GM19351 (cell line): ENCODE results near the gene DBH.

ENCODE experiments used
- ATAC-seq: cut with Tn5 transposase; IDR thresholded peaks from one replicate; pipeline ENCODE4 v1.9.1; 2021; ENCODE audit warnings: mild to moderate bottlenecking, moderate library complexity; ENCODE audit not compliant: unreplicated experiment

Gene DBH

DNA sequence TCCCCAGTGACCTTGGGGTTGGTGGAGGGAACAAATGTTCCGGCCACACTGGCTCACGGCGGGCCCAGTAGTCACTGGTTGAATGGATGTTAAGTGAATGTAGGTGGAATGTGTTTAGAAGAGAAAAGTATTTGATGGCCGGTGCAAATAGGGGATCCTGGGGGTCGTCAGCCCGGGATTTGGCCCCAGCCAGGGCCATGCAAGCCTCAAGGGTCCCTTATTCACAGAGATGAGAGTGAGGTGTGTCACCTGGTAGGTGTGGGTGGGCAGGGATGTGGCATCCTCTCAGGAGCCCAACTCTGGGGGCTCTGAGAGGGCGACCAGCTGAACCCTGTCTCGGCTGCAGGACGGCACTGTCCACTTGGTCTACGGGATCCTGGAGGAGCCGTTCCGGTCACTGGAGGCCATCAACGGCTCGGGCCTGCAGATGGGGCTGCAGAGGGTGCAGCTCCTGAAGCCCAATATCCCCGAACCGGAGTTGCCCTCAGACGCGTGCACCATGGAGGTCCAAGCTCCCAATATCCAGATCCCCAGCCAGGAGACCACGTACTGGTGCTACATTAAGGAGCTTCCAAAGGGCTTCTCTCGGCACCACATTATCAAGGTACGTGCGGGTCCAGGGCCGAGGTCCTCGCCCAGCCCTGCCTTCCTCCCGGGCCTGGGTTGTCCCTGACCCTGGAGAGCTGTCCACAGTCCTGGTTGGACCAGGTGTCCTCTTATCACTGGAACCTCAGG lies 5.9 kb downstream of the DBH start:
- no peak for ATAC-seq

DNA sequence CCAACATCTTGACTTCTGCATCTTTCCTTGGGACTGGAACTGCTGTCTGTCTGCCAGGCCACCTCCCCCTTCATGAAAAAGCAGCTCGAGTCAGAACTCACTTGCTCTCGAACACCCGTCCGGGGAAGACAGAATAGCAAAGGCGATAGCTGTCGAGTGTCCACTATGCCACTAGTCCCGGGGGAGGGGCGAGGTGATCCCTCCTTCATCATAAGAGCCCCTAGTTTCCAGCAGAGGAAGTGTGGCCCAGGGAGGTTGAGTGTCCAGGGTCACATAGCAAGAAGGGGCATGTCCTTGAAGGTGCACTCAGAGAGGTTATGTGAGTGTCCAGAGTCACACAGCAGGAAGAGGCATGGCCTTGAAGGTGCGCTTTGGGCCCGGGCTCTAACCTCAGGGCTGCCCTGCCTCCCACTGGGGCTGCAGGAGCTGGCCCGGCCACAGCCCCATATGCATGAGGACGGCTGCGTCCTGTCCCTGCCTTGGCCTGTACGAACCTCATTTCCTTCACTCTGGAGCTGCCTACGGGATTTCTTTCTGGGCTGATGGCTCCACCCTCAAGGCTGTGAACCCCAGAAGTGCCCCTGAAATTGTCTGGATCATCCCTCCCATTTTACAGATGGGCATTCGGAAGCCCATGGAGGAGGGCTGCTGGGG lies 6.7 kb downstream of the DBH start:
- no peak for ATAC-seq

DNA sequence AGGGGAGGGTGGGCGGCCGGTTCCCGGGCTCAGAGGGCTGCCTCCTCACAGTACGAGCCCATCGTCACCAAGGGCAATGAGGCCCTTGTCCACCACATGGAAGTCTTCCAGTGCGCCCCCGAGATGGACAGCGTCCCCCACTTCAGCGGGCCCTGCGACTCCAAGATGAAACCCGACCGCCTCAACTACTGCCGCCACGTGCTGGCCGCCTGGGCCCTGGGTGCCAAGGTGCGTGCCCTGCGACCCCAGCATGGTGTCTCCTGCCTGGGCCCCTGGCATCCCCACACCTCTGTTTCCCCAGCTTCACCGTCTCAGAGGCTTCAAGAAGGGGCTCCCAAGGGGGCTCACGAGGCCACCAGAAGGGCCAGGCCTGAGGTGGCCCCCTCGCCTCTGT lies 7.2 kb downstream of the DBH start:
- no peak for ATAC-seq

DNA sequence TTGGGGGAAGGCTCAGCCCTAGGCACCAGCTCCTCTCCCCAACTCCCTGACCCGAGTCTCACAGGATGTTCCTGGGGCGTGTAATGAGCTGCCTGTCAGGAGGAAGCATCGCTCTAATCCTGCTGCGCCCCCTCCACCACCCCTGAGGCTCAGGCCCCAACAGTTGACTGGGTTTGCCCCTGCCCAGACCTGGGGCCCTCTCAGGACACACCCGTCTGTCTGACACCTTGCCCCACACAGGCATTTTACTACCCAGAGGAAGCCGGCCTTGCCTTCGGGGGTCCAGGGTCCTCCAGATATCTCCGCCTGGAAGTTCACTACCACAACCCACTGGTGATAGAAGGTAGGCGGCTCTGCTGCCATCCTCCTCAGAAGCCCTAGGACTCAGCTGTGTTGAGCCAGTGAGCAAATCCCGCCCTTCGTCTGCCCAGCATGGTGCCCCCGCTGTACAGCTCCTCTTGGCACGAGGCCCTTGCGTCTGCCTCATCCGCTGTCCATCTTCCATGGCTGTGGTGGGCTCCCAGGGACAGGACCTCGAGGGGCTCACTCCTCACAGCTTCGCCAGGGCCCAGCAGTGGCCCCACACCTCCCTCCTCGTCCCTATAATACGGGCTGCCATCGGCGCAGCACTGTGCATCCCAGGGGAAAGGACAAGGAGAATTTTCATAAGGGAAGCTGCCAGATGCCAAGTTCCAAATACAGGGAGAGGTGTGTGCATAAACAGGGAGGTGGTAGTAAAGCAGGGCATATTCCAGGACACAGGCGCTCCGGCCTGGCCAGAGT lies 8.0 kb downstream of the DBH start:
- no peak for ATAC-seq

DNA sequence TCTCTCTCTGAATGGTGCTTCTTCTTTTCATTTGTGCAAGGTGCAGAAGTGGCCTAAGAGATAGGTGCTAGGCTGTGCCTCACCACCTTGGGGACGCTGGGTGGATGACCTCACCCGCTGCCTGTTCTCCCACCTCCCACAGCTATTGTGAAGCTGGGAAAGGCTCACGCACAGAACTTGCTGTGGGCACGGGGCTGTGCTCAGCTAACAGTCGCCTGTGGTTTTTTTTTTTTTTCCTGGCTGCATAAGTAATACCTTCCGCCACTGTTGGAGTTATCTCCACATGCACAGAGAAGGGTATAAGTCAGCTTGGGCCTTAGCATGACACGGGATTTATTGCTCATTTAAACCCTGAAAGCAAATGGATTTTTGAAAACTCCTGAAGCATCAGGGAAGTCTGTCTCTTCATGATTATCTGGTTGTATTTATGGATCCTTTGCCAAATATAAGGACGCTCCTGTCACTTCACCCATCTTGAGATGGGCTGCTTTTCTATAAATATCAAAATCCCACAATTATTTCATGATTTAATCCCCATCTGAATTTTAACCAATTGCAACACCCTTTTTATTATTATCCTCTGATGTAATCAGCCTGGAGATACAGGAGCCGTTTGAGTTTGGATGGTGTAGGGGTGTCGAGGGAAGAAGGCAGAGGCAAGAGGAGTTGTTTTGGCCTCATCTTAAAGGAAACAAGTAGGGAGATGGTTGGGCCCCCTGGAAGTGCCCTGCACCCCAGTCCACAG lies 9.0 kb downstream of the DBH start:
- no peak for ATAC-seq

DNA sequence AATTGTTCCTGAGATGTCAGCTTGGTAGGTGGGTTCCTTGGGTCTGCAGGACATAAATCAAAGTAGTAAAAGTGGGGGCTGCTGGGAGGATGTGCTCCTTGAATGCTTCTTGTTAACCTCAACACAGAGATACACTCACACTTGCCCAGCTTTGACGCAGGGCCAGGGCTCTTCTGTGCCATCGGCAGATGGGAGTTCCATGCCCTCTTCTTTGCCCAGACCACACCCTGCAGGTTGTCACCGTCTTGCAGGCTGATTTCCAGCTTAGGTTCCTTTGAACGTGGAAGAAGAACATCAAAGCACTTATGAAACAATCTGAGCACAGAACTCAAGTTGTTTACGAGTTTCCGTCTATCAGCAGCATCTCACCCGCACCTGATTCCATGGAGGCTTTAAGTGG lies 11.0 kb downstream of the DBH start:
- no peak for ATAC-seq

DNA sequence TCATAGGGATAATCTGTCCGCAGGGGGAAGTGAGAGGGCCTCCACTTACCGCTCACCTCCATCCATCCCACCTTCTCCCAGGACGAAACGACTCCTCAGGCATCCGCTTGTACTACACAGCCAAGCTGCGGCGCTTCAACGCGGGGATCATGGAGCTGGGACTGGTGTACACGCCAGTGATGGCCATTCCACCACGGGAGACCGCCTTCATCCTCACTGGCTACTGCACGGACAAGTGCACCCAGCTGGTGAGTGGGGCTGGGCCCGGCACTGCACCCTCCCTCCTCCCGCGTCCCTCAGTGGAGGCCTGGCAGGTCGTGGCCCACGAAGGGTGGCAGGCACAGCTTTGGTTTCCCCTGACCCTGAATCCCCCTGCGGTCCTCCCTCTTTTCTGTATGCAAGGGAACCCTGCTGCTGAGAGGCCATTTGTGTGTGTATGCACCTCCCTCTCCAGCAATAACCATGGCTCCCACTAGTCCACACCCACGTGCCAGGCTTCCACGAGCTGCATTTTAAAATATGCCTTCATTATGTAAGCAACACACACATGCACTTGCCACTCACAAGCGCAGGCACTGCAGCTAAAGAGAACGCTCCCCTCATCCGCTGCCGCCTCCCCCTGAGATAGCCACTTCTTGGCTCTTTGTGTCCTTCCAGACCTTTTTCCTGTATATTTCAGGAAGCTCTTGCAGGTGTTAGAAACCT lies 11.8 kb downstream of the DBH start:
- no peak for ATAC-seq

DNA sequence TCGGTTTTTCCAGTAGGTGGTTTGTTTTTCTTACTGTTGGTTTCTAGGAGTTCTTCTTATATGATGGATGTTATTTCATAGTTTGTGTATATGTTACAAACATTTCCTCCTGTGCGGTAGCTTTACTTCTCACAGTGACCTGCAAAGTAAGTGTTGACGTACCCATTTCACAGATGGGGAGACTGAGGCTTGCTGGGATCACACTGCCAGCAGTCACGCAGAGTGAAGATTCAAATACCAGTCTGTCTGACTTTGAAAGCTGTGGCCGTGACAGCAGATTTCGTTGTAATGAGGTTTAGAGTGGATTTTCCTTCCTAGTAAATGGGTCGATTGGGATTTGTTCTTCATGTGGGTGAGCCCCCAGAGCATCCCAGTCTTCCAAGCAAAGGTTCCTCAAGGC lies 13.0 kb downstream of the DBH start:
- ATAC-seq: no peak

DNA sequence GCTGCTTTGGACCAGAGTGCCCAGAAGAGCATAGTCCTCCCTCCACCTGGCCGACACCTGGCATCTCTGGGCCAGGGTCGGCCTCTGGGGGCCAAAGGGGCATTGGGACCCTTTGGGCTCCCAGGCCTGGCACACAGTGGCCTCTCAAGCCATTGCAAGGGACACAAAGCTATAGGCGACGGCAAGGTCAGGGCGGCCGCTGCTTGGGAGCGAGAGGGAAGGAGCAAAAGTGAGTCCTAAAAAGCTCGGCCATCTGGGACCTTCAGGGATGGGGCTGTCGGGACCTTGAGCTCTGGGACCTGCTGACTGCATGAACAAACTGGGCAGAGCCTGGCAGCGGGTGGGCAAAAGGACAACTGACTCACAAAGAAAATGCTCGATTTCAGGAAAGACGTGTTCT lies 13.9 kb downstream of the DBH start:
- no peak for ATAC-seq

DNA sequence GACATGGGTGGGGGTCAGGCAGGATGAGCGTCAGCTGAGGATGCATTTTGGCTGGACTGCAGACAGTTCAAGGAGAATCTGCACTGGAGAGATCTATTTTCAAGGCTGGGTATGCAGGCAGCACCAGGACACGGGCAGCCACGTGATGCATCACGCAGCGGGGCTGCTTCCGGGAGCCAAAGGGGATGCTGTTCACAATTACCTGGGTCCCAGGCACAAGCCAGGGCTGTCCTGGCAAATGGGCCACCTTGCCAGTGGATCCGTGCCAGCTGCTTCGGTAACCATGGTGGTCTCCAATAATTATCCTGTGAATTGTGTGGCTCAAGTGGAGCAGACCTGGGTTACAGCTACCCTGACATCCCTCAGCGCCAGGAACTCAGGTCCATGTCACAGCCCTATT lies 17.5 kb downstream of the DBH start:
- no peak for ATAC-seq

DNA sequence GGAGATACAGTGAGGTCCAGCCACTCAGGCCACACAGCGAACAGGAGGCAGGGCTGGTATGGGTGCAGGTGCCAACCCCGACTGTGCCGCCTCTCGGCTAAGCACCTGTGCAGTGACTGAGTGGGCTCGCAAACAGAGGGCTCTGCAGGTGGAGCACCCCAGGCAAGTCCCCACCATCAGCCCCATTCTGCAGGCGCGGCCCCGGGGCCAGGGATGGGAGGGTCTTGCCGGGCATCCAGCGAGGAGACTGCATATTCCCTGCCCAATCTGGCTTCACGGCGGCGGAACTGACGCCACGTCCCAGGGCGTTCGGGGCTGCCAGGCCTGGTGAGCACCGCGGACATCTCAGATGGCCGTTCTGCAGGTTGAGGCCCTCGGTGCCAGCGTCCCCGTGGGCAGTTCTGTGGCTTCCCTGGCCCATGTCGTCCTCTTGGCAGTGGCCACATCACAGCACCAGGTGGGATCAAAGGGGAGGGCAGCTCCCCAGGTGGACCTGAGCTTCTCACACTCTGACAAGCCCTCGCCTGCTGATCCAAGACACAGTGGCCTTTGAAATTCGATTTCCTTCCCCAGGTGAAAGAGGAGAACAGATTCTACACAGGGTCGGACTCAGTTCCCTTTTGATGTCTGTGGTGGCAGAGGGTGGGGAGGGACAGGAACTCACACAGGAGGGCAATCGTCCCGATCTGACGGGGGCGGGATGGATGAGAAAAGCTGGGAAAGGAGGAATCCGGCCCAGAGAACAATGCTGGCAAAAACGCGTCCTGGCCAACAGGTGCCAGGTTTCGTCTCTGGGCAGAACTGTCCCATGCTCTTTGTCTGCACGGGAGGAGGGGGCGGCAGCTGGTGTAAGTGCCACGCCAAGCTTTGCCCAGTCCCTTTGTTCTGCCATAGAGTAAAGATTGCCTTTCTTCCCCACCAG lies 18.8 kb downstream of the DBH start:
- ATAC-seq: no peak

DNA sequence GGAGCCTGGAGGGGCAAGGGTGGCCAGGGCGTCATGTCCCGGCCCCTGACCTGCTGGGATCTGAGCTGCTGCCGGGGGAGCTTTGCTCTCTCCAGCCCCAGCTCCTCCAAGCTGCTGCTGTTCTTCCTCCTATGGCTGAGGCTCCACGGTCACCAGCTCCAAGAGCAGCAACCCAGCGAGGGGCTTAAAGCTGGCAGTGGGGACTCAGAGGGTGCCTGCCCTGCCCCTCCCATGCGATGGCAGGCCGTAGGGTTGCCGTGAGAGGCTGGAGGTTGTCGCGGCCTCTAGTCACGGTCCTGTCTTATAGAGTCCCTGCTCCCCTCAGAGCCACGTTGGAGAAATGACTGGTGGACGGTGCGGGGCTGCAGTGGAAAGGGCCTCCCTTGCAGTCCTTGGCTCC lies 19.5 kb downstream of the DBH start:
- ATAC-seq: no peak

DNA sequence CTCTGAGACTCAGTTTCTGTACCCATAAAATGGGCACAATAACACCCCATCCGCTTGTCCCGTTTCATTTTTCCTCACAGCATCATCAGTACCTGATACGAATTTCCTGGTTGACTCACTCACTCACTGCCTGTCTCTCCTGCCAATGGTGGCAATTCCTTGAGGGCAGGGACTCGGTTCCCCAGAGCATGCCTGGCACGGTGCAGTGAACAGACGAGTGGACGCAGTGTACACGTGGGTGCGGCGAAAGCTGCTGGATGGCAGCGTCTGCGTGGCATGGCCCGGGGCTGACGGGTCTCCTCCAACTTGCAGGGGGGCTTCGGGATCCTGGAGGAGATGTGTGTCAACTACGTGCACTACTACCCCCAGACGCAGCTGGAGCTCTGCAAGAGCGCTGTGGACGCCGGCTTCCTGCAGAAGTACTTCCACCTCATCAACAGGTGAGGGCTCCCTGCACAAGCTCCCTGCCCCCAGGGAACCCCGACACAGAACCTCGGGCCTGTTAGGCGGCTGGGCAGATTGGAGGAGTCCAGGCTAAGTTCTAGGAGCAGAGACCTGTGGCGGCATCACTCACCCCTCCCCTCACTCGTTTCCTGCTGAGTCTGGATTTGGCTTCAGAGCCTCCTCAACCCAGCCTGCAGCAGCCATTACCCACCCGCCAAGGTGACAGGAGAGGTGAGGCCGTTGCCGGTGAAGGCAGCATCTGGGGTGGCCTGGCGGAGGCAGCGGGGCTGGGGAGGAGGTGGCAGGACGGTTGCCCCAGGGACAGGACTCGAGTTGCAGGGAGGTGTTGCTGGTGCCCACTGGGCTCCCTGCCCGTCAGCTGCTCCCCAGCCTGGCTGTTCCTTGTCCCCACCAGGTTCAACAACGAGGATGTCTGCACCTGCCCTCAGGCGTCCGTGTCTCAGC lies 20.3 kb downstream of the DBH start:
- ATAC-seq: no peak

DNA sequence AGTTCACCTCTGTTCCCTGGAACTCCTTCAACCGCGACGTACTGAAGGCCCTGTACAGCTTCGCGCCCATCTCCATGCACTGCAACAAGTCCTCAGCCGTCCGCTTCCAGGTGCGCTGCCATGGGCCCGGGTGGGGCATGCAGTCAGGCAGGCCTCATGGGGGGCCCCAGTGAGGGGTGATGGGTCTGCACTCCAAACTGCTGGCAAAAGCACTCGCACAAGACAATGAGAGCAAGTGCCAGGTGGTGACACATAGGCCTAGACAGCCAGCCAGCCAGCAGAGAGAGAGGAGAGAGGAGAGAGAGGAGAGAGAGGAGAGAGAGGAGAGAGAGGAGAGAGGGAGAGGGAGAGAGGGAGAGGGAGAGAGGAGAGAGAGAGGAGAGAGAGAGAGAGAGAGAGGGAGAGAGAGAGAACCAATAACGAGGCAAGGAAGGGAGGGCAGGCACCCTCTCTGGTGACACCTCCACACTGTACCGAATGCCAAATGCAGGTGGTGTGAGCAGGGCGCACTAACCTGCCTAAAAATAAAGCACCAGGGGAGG lies 21.0 kb downstream of the DBH start:
- ATAC-seq: no peak

DNA sequence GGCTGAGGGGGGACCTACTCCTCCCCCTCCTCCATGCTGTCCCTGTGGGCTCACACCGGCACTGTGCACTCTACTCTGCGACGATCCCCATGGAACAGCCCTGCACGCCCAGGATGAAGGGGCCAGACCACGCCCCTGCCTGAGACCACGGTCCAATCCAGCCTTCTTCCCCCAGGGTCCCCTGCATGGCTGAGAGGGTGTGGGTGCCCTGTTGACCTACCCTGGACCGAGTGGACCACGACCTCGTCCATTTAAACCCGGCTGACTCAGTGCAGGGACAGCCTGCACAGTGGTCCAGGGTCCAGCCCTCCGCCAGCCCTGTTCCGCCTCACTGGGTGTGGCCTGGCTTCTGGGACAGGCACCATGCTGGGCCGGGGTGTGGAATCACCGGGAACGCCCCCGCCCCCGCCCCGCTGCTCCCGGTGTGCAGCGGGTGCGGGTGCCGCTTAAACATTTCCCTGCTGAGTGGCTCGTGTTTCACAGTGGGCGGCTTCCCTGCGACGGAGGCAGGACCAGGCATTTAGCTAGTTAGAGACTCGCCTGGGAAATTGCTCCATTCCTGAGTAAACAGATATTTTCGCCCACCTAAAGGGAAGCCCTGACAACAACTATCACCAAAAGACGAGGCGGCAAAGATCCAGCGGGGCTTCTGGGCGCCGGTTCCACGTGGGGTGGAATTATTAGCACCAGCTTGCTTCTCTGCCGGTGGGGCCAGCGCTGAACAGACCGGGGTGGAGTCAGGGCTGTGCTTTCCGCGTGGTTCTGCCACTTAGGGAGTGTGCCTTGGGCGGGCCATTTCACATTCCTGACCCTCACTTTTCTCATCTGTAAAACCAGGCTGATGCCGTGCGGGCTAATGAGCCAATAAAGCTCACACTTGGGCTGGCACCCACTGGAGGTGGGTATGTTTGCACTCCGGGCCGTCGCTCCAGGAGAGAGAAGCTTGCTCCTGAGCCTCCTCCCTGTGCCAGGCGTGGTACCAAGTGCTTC lies 22.6 kb downstream of the DBH start:
- ATAC-seq: no peak

DNA sequence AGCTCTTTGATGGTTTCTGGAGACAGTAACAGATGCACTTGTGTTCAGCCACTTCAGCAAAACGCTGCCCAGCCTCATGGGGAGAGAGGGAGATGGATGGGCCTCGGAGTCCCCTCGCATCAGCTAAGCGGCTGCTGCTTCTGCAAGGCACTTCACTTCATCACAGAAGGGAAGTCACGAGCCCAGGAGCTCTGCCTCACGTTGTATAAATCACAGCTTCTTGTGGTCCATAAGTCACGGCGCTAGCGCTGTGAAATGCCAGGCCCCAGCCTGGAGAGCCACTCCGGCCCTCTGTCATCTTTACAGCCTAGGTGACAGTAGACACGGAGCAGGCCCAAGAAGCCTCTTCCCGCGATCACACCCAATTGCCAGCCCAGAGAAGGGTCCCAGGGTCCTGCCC lies 23.4 kb downstream of the DBH start:
- ATAC-seq: no peak

DNA sequence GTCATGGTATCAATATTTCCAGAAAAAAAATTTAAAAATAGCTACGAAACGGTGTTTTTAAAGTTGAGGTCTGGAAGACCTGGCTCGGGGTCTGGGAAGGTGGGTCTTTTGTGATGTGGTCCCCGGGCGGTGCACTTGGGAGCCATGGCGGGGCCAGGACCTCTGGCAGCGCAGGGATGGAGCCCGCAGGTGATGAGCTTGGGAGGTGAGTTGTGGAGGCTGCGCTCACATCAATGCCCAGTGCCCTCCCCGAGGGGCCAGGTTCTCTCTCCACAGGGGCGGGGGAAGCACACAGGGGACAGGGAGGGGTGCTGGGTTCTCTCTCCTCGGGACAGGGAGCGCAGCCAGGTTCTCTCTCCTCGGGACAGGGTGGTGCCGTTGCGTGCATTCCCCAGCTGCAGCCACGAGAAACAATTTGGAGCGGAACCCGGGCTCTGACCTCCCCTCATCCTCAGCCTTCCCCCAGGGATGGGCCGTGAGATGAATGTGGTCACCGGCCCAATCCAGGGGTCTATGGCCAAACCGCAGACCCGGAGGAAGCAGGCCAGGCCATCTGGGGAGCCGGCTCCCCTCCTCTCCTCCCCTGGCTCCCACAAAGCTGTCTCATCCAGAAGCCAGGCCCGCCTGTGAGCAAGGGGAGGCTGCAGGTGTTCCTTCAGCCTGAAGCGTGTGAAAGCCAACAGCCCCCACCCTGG lies 25.8 kb downstream of the DBH start:
- no peak for ATAC-seq
